Non-pigmented ciliary epithelial cell (primary cell): ENCODE data around the gene TGM3.

Experiments
- DNase-seq: peaks from one replicate; pipeline ENCODE4 v3.0.0-alpha.2; 2010; ENCODE audit warnings: low read depth

TGM3 gene

GRCh38 chr20:2283706-2284423 is 11.9 kb upstream of the TGM3 start:
- DNase-seq, result no peak

GRCh38 chr20:2285193-2285592 is 10.6 kb upstream of the TGM3 start:
- DNase-seq, result no peak

- DNase-seq, result no peak
These were observed 10.2 kb upstream of the TGM3 start for GRCh38 chr20:2285613-2286012.

- no peak for DNase-seq
These were observed 8.3 kb upstream of the TGM3 start for GRCh38 chr20:2287504-2287903.

- no peak for DNase-seq
These were observed 6.3 kb upstream of the TGM3 start for GRCh38 chr20:2289475-2289874.

GRCh38 chr20:2290486-2290885 is 5.3 kb upstream of the TGM3 start:
- no peak for DNase-seq

GRCh38 chr20:2292416-2293110 is 3.2 kb upstream of the TGM3 start:
- DNase-seq, result no peak

GRCh38 chr20:2293486-2293885 is 2.3 kb upstream of the TGM3 start:
- no peak for DNase-seq

- no peak for DNase-seq
These were observed 1.8 kb upstream of the TGM3 start for GRCh38 chr20:2293971-2294370.

GRCh38 chr20:2295286-2295685 is 515 bp upstream of the TGM3 start:
- DNase-seq, result no peak

GRCh38 chr20:2296524-2297356 is 939 bp downstream of the TGM3 start:
- DNase-seq, result no peak

GRCh38 chr20:2297357-2297728 is 1.5 kb downstream of the TGM3 start:
- no peak for DNase-seq

- no peak for DNase-seq
These were observed 2.3 kb downstream of the TGM3 start for GRCh38 chr20:2298116-2298515.

GRCh38 chr20:2298701-2299100 is 2.9 kb downstream of the TGM3 start:
- DNase-seq, result no peak

GRCh38 chr20:2299301-2299700 is 3.5 kb downstream of the TGM3 start:
- DNase-seq, result no peak

- DNase-seq, result no peak
These were observed 4.2 kb downstream of the TGM3 start for GRCh38 chr20:2300002-2300401.

GRCh38 chr20:2300420-2300819 is 4.6 kb downstream of the TGM3 start:
- no peak for DNase-seq

GRCh38 chr20:2301164-2301622 is 5.4 kb downstream of the TGM3 start:
- no peak for DNase-seq

GRCh38 chr20:2302384-2303060 is 6.7 kb downstream of the TGM3 start:
- DNase-seq, result no peak

GRCh38 chr20:2303673-2304072 is 7.9 kb downstream of the TGM3 start:
- DNase-seq, result no peak

- DNase-seq, result no peak
These were observed 8.4 kb downstream of the TGM3 start for GRCh38 chr20:2304180-2304579.

GRCh38 chr20:2305029-2305428 is 9.2 kb downstream of the TGM3 start:
- no peak for DNase-seq
